LNCAP (cell line): Measurements from ENCODE around the gene MEIS2.

Experiments used
- TF ChIP-seq, protein P1 (sequence below): fragments of 450-650 bp; IDR thresholded peaks from 2 replicates; pipeline ENCODE4 v1.5.1; 2017; ENCODE audit warnings: mild to moderate bottlenecking

The MEIS2 gene

GRCh38 chr15:36888011-36888992 is 212.0 kb downstream of the MEIS2 start:
- TF ChIP-seq, protein P1, sequence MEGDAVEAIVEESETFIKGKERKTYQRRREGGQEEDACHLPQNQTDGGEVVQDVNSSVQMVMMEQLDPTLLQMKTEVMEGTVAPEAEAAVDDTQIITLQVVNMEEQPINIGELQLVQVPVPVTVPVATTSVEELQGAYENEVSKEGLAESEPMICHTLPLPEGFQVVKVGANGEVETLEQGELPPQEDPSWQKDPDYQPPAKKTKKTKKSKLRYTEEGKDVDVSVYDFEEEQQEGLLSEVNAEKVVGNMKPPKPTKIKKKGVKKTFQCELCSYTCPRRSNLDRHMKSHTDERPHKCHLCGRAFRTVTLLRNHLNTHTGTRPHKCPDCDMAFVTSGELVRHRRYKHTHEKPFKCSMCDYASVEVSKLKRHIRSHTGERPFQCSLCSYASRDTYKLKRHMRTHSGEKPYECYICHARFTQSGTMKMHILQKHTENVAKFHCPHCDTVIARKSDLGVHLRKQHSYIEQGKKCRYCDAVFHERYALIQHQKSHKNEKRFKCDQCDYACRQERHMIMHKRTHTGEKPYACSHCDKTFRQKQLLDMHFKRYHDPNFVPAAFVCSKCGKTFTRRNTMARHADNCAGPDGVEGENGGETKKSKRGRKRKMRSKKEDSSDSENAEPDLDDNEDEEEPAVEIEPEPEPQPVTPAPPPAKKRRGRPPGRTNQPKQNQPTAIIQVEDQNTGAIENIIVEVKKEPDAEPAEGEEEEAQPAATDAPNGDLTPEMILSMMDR = no peak

DNA sequence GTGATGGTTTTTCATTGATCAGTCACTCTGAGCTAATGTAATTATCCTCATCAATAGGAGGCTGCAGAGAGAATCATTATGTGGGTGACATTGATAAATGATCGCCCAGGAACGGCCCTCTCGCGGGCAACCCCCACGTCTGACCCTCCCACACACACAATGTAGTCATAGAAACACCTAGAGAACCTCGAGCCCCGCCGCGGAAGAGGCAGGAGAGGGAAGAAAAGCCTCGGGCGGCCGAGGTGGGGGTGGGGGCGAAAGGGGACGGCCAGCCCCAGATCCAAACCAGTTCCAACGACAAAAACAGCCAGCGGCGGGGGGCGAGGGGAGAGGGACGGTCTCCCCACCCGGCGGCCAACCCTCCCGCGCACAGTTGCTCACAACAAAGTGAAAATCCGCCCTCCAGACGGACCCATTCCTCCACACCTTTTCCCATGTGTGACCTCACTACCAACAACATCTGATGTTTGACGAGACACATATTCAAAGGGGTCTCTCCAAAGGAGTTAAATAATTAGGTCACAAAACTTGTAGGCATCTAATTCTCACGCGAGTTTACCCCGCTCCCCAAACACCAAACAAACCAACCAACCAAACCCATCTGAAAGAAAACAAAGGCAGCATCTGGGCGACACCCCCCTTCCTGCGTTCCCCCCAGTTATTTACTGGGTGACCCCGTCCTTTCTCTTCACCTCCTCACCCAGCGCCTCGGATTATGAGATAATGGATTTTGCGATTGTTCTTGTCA is 213.0 kb downstream of the MEIS2 start:
- TF ChIP-seq, protein P1 = no peak

DNA sequence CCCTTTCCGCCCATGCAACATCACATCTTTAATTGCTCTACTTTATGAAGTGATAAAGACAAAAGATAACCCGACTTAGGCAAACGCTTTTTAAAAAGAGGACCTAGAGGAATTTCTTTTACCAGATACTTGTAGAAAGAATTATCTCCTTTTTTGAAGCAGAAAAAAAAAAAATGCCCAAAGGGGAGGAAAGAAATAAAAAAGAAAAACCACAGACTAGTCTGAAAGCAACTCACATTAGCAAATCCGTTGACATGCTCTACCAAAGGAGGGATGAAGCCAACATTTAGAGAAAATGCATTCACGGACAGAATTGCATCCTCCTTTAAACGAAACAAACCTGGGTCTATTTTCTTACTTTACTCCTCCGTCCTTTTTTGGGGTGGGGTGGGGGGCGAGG is 213.6 kb downstream of the MEIS2 start:
- TF ChIP-seq, protein P1 = no peak

DNA sequence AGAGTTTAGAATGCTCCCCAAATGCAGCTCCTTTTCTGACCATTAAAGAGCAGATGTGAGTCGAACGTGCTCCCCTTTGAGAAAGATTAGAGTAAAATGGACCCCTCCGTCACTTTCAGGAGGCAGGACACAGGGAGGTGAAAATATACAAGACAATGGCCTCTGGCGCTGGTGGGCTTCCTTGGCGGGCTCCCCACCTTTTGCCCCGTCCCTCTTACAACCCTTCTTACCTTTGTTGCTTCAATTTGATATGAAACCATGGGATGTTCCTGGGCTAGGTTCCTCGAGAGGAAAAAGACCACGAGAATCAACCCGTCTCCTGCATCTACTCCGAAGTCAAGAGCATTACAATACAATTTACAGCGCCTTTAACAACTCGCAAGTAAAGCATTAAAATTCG is 214.2 kb downstream of the MEIS2 start:
- TF ChIP-seq, protein P1 = no peak

GRCh38 chr15:36885771-36886170 is 214.6 kb downstream of the MEIS2 start:
- TF ChIP-seq, protein P1 = no peak

DNA sequence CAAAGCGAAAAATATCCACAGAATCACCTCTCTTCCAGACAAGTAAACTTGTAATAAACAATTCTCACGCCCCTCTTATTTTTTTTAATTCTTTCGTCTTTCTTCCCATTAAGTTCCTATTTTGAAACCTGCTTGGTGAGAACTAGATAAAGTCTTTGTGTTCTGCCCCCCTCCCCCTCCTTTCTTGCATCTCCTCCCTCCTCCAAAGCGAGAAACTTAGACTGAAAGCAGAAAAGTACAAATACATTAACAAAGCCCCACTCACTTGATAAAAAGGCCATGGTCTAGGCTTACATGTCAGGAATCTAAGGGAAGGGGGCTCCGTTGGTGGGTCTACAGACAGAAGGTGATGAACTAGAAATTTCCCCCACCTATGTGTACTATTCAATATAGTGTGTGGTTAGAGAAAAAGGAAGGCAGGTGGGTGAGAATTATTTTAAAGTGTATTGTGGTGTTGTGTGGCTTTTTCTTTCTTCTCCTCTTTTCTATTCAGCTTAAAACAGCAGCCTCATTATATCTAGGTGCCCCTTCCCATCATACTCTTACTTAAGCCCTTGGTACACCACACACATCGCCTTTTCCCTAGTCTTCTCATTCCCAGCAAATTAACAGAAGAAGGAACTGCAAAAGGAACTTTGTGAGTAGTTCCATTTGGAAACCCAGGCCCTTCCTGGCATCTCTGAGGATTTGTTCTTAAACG is 215.3 kb downstream of the MEIS2 start:
- TF ChIP-seq, protein P1 = no peak

GRCh38 chr15:36884518-36884875 is 215.9 kb downstream of the MEIS2 start:
- TF ChIP-seq, protein P1 = no peak
